Measurements from ENCODE around the gene SMARCA5.

SMARCA5 gene

GRCh38 chr4:143531788-143532491 is 18.4 kb downstream of the SMARCA5 start:
- TF ChIP-seq CTCF (IDR thresholded peaks at IDR 0.05; ENCODE audit: insufficient read depth, missing control alignments) = no peak
- FAIRE-seq = no peak
- no peak for DNase-seq (ENCODE audit: insufficient read length, low spot score)

GRCh38 chr4:143538979-143539669 is 25.6 kb downstream of the SMARCA5 start:
- FAIRE-seq (no peak), DNase-seq (ENCODE audit: insufficient read length, low spot score) (no peak)
- no peak for TF ChIP-seq CTCF (IDR thresholded peaks at IDR 0.05; ENCODE audit: insufficient read depth, missing control alignments)

- no peak for DNase-seq (ENCODE audit: insufficient read length, low spot score)
- TF ChIP-seq CTCF (IDR thresholded peaks at IDR 0.05; ENCODE audit: insufficient read depth, missing control alignments) = no peak
- FAIRE-seq = no peak
Observed at GRCh38 chr4:143539670-143540023, 26.1 kb downstream of the SMARCA5 start.

- TF ChIP-seq CTCF (IDR thresholded peaks at IDR 0.05; ENCODE audit: insufficient read depth, missing control alignments) = no peak
- FAIRE-seq (no peak), DNase-seq (ENCODE audit: insufficient read length, low spot score) (no peak)
Observed at GRCh38 chr4:143549928-143550327, 36.4 kb downstream of the SMARCA5 start.

- FAIRE-seq (no peak), DNase-seq (ENCODE audit: insufficient read length, low spot score) (no peak)
- TF ChIP-seq CTCF (IDR thresholded peaks at IDR 0.05; ENCODE audit: insufficient read depth, missing control alignments) = no peak
Observed at GRCh38 chr4:143554728-143555597, 41.5 kb downstream of the SMARCA5 start.

- no peak for DNase-seq (ENCODE audit: insufficient read length, low spot score)
- FAIRE-seq = no peak
- no peak for TF ChIP-seq CTCF (IDR thresholded peaks at IDR 0.05; ENCODE audit: insufficient read depth, missing control alignments)
Observed at GRCh38 chr4:143555676-143556075, 42.2 kb downstream of the SMARCA5 start.

All from D721Med (cell line).